ENCODE data around the gene NRG4. TPM values are rescaled to one million over a fixed set of nuclear protein-coding genes. Genes with fewer than 3 reads are reported as not detected.

The NRG4 gene, protein sequence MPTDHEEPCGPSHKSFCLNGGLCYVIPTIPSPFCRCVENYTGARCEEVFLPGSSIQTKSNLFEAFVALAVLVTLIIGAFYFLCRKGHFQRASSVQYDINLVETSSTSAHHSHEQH
- not detected in 2 replicates for total RNA-seq

GRCh38 chr15:76011627-76012551 is at the start of gene NRG4:
NRG4 (minus strand) TSS chr15:76012424; CDS start chr15:76011230, 1,194 bp downstream.

DNA sequence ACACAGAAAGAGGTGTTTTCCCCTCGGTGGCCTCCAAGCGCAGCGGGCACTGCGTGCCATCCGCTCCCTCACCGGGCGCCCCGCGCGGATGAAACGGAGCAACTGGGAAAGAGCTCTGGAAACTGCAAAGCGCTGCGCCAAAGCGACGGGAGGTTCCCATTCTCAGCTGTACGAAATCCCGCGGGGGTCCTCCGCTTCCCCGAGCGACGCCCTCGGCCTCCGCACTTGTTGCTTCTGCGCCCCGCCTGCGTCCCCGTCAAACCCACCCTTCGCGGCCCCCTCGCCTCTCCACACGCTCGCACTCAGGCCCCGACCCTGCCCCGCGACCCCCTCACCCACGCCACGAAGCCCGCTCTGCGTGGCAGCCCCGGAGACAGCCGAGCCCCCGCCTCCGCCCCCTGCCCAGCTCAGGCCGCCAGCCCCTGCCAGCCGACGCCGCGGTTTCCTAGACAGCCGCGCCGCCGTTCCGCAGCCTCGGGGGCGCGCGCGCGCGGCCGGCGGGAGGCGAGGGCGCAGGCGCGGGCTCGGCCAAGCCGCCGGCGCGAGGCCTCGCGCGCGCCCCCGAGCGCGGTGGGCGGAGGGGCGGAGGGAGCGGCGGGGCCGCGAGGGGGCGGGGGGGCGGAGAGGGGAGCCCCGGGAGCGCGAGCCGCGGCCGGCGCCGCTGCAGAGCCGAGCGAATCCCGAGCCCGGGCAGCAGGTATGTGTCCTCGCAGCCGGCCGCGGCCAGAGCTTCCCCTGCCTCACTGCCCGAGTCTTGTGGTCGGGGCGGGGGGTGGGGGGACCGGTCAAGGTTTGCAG is 47.3 kb upstream of the NRG4 start, which contains the start of gene TMEM266:
Gene TMEM266 (plus strand): TSS at position 666 of the 798 bp plus-strand sequence. CDS start 74,279 bp downstream, outside the sequence.

GRCh38 chr15:75903331-75904239 is 108.6 kb downstream of the NRG4 start, which contains the start of gene FBXO22:
FBXO22 (plus strand) TSS chr15:75903878; CDS start chr15:75903964, 86 bp downstream.

Other genes with a start within 250 kb of the NRG4 start
- 42.2 and 68.9 TPM in 2 replicates for gene UBE2Q2, start 169.0 kb downstream of the NRG4 start, total RNA-seq
- 55.6 and 75.8 TPM in 2 replicates for gene FBXO22, start 108.5 kb downstream of the NRG4 start, total RNA-seq
- 0.16 and 0.17 TPM in 2 replicates for gene TMEM266, start 47.6 kb upstream of the NRG4 start, total RNA-seq

Data from bronchial smooth muscle cell (primary cell).